Measurements from ENCODE around the gene OR51A7.
A peak's percentile ranks its signal among the peaks of the same experiment; 100 is the strongest.
"Not testable (repeated sequence)": the region's sequence is repeated elsewhere in the genome, so short reads cannot be mapped to it uniquely, and the experiment has no call there.

The OR51A7 gene, protein sequence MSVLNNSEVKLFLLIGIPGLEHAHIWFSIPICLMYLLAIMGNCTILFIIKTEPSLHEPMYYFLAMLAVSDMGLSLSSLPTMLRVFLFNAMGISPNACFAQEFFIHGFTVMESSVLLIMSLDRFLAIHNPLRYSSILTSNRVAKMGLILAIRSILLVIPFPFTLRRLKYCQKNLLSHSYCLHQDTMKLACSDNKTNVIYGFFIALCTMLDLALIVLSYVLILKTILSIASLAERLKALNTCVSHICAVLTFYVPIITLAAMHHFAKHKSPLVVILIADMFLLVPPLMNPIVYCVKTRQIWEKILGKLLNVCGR

GRCh38 chr11:4903484-4903883, at the start of gene OR51A7:
Gene OR51A7, plus strand, starts transcription at chr11:4903783. Its CDS starts 3,587 bp downstream, at chr11:4907370.
- no peak for DNase-seq (ENCODE audit: low read depth)
- TF ChIP-seq CTCF (conservative IDR thresholded peaks at IDR 0.05; ENCODE audit: low read depth, low read length): no peak
- no peak within 1 kb of the TSS for H3K4me3 ChIP-seq (ENCODE audit: low read depth, low read length)

DNA sequence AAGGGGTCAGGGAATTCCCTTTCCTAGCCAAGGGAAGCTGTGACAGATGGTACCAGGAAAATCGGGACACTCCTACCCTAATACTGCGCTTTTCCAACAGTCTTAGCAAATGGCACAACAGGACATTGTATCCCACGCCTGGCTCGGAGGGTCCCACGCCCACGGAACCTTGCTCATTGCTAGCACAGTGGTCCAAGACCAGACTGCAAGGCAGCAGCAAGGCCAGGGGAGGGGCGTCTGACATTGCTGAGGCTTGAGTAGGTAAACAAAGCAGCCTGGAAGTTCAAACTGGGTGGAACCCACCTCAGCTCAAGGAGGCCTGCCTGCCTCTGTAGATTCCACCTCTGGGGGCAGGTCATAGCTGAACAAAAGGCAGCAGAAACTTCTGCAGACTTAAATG, 49.3 kb upstream of the OR51A7 start:
- DNase-seq (ENCODE audit: low read depth); H3K4me3 ChIP-seq (ENCODE audit: low read depth, low read length): not testable (repeated sequence)

DNA sequence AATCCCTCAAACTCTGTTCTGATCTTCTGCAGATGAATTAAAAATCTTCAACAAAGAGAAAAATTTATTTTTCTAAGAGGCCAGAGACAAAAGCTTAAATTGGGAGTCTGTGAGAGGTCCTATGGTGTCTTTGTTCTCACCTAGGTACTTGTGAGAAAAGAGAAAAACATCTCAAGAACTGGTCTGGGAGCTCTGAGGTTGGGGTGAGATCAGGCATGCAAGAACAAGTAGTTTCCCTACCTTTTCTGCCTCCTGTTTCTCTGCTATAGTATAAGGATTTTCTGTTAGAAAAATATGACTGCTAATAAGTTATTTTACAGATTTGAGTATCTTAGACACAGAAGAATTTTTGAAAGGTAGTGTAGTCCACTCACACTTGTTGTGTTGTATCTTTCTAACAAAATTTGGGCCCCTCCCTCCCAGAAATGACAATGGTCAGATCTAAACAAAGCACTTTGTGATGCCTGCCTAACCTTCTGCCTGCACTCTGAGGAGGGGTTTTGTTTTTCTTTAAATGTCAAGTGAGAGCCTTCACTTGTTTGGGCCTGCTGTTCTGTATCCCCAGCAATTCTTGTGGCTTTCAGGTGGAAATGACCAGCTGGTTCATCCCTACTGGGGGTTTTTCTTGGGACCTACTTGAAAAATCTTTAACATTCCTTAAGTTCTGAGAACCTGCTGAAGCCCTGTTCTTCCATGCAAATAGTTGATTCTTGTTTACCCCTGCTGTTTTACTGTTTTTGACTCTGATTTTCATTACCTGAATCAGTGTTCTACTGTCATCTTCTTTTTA, 40.9 kb upstream of the OR51A7 start:
- no peak overlapping the region for H3K4me3 ChIP-seq (ENCODE audit: low read depth, low read length)
- DNase-seq (ENCODE audit: low read depth): no peak
- no peak for TF ChIP-seq CTCF (conservative IDR thresholded peaks at IDR 0.05; ENCODE audit: low read depth, low read length)

- no peak for TF ChIP-seq CTCF (conservative IDR thresholded peaks at IDR 0.05; ENCODE audit: low read depth, low read length)
- no peak for DNase-seq (ENCODE audit: low read depth)
- no peak overlapping the region for H3K4me3 ChIP-seq (ENCODE audit: low read depth, low read length)
Measured at GRCh38 chr11:4863876-4864275, 39.7 kb upstream of the OR51A7 start.

GRCh38 chr11:4865855-4866254, 37.7 kb upstream of the OR51A7 start:
- no peak overlapping the region for H3K4me3 ChIP-seq (ENCODE audit: low read depth, low read length)
- no peak for TF ChIP-seq CTCF (conservative IDR thresholded peaks at IDR 0.05; ENCODE audit: low read depth, low read length)
- DNase-seq (ENCODE audit: low read depth): no peak

GRCh38 chr11:4881188-4881587, 22.4 kb upstream of the OR51A7 start:
- no peak for TF ChIP-seq CTCF (conservative IDR thresholded peaks at IDR 0.05; ENCODE audit: low read depth, low read length)
- peak; percentile 33 for DNase-seq (ENCODE audit: low read depth)
- H3K4me3 ChIP-seq (ENCODE audit: low read depth, low read length): no peak overlapping the region

DNA sequence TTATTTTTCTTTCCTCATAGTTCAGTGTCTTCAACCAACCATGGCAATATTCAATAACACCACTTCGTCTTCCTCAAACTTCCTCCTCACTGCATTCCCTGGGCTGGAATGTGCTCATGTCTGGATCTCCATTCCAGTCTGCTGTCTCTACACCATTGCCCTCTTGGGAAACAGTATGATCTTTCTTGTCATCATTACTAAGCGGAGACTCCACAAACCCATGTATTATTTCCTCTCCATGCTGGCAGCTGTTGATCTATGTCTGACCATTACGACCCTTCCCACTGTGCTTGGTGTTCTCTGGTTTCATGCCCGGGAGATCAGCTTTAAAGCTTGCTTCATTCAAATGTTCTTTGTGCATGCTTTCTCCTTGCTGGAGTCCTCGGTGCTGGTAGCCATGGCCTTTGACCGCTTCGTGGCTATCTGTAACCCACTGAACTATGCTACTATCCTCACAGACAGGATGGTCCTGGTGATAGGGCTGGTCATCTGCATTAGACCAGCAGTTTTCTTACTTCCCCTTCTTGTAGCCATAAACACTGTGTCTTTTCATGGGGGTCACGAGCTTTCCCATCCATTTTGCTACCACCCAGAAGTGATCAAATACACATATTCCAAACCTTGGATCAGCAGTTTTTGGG, 21.6 kb upstream of the OR51A7 start, which contains the start of gene OR51T1:
Gene OR51T1, plus strand, starts transcription at position 41 of the 641 bp plus-strand sequence. Its CDS starts 0 bp downstream, at position 41.
- H3K4me3 ChIP-seq (ENCODE audit: low read depth, low read length): no peak within 1 kb of the TSS
- TF ChIP-seq CTCF (conservative IDR thresholded peaks at IDR 0.05; ENCODE audit: low read depth, low read length): no peak

More for the DNA sequence above, 21.6 kb upstream of the OR51A7 start, which contains the start of gene OR51T1:
- peak; percentile 83 for DNase-seq (ENCODE audit: low read depth)

Measured in choroid plexus epithelial cell (primary cell).